GM23248 (cell line): ENCODE results near the gene RPS5.

ENCODE experiments used
- EZH2 ChIP-seq: fragments of 200-600 bp; sonication (generic); IDR thresholded peaks from 2 replicates; pipeline ENCODE4 v1.6.1; 2018; ENCODE audit warnings: antibody characterized with exemption, mild to moderate bottlenecking; ENCODE audit not compliant: insufficient read depth, poor library complexity, severe bottlenecking
- EZH2phosphoT487 ChIP-seq: fragments of 200-600 bp; sonication (generic); IDR thresholded peaks from 2 replicates; pipeline ENCODE4 v1.6.1; 2018; ENCODE audit warnings: antibody characterized with exemption, moderate library complexity, mild to moderate bottlenecking, low read depth; ENCODE audit not compliant: insufficient read depth

GRCh38 chr19:58355908-58356765, 30.9 kb upstream of the RPS5 start:
- no peak for TF ChIP-seq EZH2
- TF ChIP-seq EZH2phosphoT487 = no peak
